Keratinocyte (primary cell): Measurements from ENCODE around the gene SLC2A4. TPM values are rescaled to one million over a fixed set of nuclear protein-coding genes. Genes with fewer than 3 reads are reported as not detected.

Experiments
- DNase-seq: peaks from one replicate; pipeline ENCODE4 v3.0.0-alpha.2; 2011; ENCODE audit warnings: low read depth, missing footprints, low spot score
- FAIRE-seq: peaks from 2 replicates; lab custom pipeline; 2011; peaks lifted over from hg19 to GRCh38; lab: Jason Lieb, UNC
- H2AFZ ChIP-seq: 2 replicates; pipeline ENCODE4 v1.6.0; 2012; ENCODE audit warnings: low read length, control low read depth, inconsistent platforms; ENCODE audit not compliant: control insufficient read depth
- H3K27ac ChIP-seq: 2 replicates; pipeline ENCODE4 v1.5.1; 2011; ENCODE audit warnings: low read length; ENCODE audit not compliant: control insufficient read depth, insufficient read depth
- H3K27me3 ChIP-seq: 3 replicates; pipeline ENCODE4 v1.6.0; 2011; ENCODE audit warnings: low read length; ENCODE audit not compliant: control insufficient read depth, insufficient read depth; ENCODE audit errors: extremely low read depth
- H3K36me3 ChIP-seq, 2 experiments: 2 replicates in 1 of 2; 3 replicates in 1 of 2; pipeline ENCODE4 v1.5.1; 2011; ENCODE audit warnings: low read length in 2 of 2, mild to moderate bottlenecking in 1 of 2; ENCODE audit not compliant: control insufficient read depth in 2 of 2, insufficient read depth in 2 of 2; ENCODE audit errors: extremely low read depth in 1 of 2
- H3K4me1 ChIP-seq: 3 replicates; pipeline ENCODE4 v1.5.1; 2011; ENCODE audit warnings: low read length; ENCODE audit not compliant: control insufficient read depth, insufficient read depth; ENCODE audit errors: extremely low read depth
- H3K4me2 ChIP-seq: 3 replicates; pipeline ENCODE4 v1.6.0; 2011; ENCODE audit warnings: low read depth, low read length; ENCODE audit not compliant: control insufficient read depth, insufficient read depth; ENCODE audit errors: extremely low read depth
- H3K4me3 ChIP-seq, 3 experiments: fragments of 200-600 bp in 1 of 3; sonication (generic) in 1 of 3; 2 replicates in 2 of 3; 3 replicates in 1 of 3; pipeline ENCODE4 v1.5.1; 2011 to 2016; ENCODE audit warnings: low read length in 3 of 3, mild to moderate bottlenecking in 3 of 3, control low read depth in 2 of 3, inconsistent platforms in 1 of 3, low read depth in 1 of 3, mixed read lengths in 1 of 3, mixed run types in 1 of 3, moderate library complexity in 1 of 3; ENCODE audit not compliant: control insufficient read depth in 2 of 3, insufficient read depth in 2 of 3; ENCODE audit errors: extremely low read depth in 1 of 3
- H3K79me2 ChIP-seq: 2 replicates; pipeline ENCODE4 v1.6.0; 2012; ENCODE audit warnings: low read length; ENCODE audit not compliant: control insufficient read depth, insufficient read depth
- H3K9ac ChIP-seq: 3 replicates; pipeline ENCODE4 v1.6.0; 2011; ENCODE audit warnings: low read length; ENCODE audit not compliant: control insufficient read depth, insufficient read depth; ENCODE audit errors: extremely low read depth
- H3K9me1 ChIP-seq: 3 replicates; pipeline ENCODE4 v1.6.0; 2011; ENCODE audit warnings: low read length; ENCODE audit not compliant: control insufficient read depth, insufficient read depth; ENCODE audit errors: extremely low read depth
- H3K9me3 ChIP-seq: 2 replicates; pipeline ENCODE4 v1.5.1; 2012; ENCODE audit warnings: low read depth, low read length; ENCODE audit not compliant: control insufficient read depth
- H4K20me1 ChIP-seq: 3 replicates; pipeline ENCODE4 v1.6.0; 2011; ENCODE audit warnings: low read length; ENCODE audit not compliant: control insufficient read depth, insufficient read depth; ENCODE audit errors: extremely low read depth
- EZH2 ChIP-seq: IDR thresholded peaks from one replicate; pipeline ENCODE4 v1.6.1; 2012; ENCODE audit warnings: inconsistent platforms, mild to moderate bottlenecking, low read length, moderate library complexity
- dilution Hi-C: fragments of 300-500 bp; cut with MboI; formaldehyde crosslinking; loops from one replicate; pipeline ENCODE4 v1.7.0; 2020; ENCODE audit warnings: low sequenced_read_pairs; ENCODE audit not compliant: extremely low pct_ligation_motif_present
- polyA plus RNA-seq, 5 experiments: library from polyadenylated mRNA; depleted of rRNA in 3 of 5; stranded (reverse) in 3 of 5; stranded (forward) in 1 of 5; unstranded in 1 of 5; fragments of >200 nt; gene quantifications; 1 replicate in 1 of 5; 2 replicates in 3 of 5; 3 replicates in 1 of 5; pipeline versions ENCODE4 v1.2.1 to v1.2.3, GENCODE V29; 2011 to 2012; ENCODE audit warnings: missing spikeins in 2 of 5, low read depth in 1 of 5, low replicate concordance in 1 of 5
- TF ChIP-seq, protein P1 (sequence below), 3 experiments: IDR thresholded peaks in 1 of 3; conservative IDR thresholded peaks in 1 of 3; optimal IDR thresholded peaks in 1 of 3; 2 replicates in 2 of 3; 3 replicates in 1 of 3; pipeline versions ENCODE3 to v1.5.1; 2011; ENCODE audit warnings: low read length in 3 of 3, mild to moderate bottlenecking in 3 of 3, moderate library complexity in 2 of 3, control low read depth in 1 of 3, inconsistent platforms in 1 of 3; ENCODE audit not compliant: insufficient read depth in 2 of 3; ENCODE audit errors: extremely low read depth in 1 of 3

Gene SLC2A4
- polyA plus RNA-seq, 1 donor (not counting 4 experiments of a cell fraction or from before 2014, with no cell fraction given): not detected

DNA sequence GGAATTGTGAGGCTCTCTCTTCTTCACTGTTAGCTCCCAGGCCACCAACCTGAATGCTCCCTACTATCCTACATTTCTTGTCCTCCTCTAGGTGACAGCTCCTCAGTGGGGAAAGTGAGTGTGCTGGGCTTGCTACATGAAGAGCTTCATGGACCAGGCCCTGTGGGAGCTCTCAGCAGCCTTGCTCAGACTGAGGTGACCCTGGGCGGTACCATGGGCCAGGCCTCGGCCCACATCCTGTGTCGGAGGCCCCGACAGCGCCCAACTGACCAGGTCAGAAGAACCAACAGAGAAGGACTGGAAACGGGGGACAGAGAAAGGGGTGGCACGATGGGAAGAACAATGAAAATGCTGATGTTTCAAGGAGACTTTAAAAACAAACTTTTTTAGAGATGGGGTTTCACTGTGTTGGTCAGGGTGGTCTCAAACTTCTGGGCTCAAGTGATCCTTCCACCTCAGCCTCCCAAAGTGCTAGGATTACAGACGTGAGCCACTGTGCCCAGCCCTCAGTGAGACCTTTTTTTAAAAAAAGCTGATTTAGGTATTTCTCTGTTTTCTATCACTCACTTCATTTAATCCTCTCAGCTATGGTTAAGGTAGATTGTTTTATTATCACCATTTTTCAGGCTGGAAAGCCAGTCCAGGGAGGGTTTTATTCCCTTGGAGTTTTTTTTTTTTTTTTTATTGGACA lies 24.6 kb upstream of the SLC2A4 start:
- FAIRE-seq (no peak), DNase-seq (no peak)
- Histone ChIP-seq H3K9ac (no peak overlapping the region), H3K9me3 (no peaks in the 10 kb centered on the region), H3K79me2 (peaks cover 14% of the 10 kb centered on the region), H3K27me3 (no peaks in the 10 kb centered on the region), H3K27ac (no peak overlapping the region), H2AFZ (no peak overlapping the region), H3K4me1 (peaks cover 28% of the 10 kb centered on the region), H3K4me3 (no peak overlapping the region), H3K4me2 (no peak overlapping the region), H4K20me1 (no peaks in the 10 kb centered on the region), H3K36me3 (peaks cover 8 to 40% of the 10 kb centered on the region in 2 experiments), H3K9me1 (no peaks in the 10 kb centered on the region)
- dilution Hi-C loops: no loop called here
- TF ChIP-seq, protein P1, sequence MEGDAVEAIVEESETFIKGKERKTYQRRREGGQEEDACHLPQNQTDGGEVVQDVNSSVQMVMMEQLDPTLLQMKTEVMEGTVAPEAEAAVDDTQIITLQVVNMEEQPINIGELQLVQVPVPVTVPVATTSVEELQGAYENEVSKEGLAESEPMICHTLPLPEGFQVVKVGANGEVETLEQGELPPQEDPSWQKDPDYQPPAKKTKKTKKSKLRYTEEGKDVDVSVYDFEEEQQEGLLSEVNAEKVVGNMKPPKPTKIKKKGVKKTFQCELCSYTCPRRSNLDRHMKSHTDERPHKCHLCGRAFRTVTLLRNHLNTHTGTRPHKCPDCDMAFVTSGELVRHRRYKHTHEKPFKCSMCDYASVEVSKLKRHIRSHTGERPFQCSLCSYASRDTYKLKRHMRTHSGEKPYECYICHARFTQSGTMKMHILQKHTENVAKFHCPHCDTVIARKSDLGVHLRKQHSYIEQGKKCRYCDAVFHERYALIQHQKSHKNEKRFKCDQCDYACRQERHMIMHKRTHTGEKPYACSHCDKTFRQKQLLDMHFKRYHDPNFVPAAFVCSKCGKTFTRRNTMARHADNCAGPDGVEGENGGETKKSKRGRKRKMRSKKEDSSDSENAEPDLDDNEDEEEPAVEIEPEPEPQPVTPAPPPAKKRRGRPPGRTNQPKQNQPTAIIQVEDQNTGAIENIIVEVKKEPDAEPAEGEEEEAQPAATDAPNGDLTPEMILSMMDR (optimal IDR thresholded peaks at IDR 0.05 in 1 of 3, IDR thresholded peaks at IDR 0.05 in 1 of 3, conservative IDR thresholded peaks at IDR 0.05 in 1 of 3; ENCODE audit: extremely low read depth in 1 of 3, insufficient read depth in 2 of 3, low read length in 3 of 3): no peak
- TF ChIP-seq EZH2: no peak

GRCh38 chr17:7258731-7259554 lies 22.6 kb upstream of the SLC2A4 start:
- dilution Hi-C loops: no loop called here
- peak; percentile 82 for FAIRE-seq
- H3K9me3 ChIP-seq: no peaks in the 10 kb centered on the region
- peak overlapping the region; percentile 46 for H3K27ac ChIP-seq
- H3K4me2 ChIP-seq: peak overlapping the region; percentile 27
- H3K79me2 ChIP-seq: peaks cover 3% of the 10 kb centered on the region
- H3K36me3 ChIP-seq: peaks cover 8 to 40% of the 10 kb centered on the region in 2 experiments
- no peak for TF ChIP-seq EZH2
- TF ChIP-seq, protein P1 (optimal IDR thresholded peaks at IDR 0.05 in 1 of 3, IDR thresholded peaks at IDR 0.05 in 1 of 3, conservative IDR thresholded peaks at IDR 0.05 in 1 of 3; ENCODE audit: extremely low read depth in 1 of 3, insufficient read depth in 2 of 3, low read length in 3 of 3): no peak
- H3K4me3 ChIP-seq: no peak overlapping the region
- H3K9me1 ChIP-seq: no peaks in the 10 kb centered on the region
- no peak for DNase-seq
- H3K27me3 ChIP-seq: no peaks in the 10 kb centered on the region
- H2AFZ ChIP-seq: no peak overlapping the region
- no peaks in the 10 kb centered on the region for H4K20me1 ChIP-seq
- H3K9ac ChIP-seq: peak overlapping the region; percentile 6
- H3K4me1 ChIP-seq: peaks cover 34% of the 10 kb centered on the region
